ENCODE results near the gene PMFBP1. TPM values are rescaled to one million over a fixed set of nuclear protein-coding genes. Genes with fewer than 3 reads are reported as not detected.

PMFBP1 gene
- total RNA-seq, 1 donor from 2014 or later, result not detected

GRCh38 chr16:72197545-72197944 is 25.6 kb upstream of the PMFBP1 start:
- intact Hi-C loops (cut with DNase I), result no loop called here
- H3K9me3 ChIP-seq, result no peaks in the 10 kb centered on the region
- no peak overlapping the region for H3K4me3 ChIP-seq
- H3K36me3 ChIP-seq, result no peaks in the 10 kb centered on the region
- H3K27ac ChIP-seq, result no peak overlapping the region
- no peak for TF ChIP-seq CTCF (IDR thresholded peaks at IDR 0.05)
- H3K27me3 ChIP-seq, result no peaks in the 10 kb centered on the region
- no peak for DNase-seq (ENCODE audit: low spot score in 2 of 2)
- no peaks in the 10 kb centered on the region for H3K4me1 ChIP-seq

- intact Hi-C loops (cut with DNase I), result no loop called here
These were observed 23.7 kb upstream of the PMFBP1 start for GRCh38 chr16:72195609-72196008.

GRCh38 chr16:72191551-72191950 is 19.6 kb upstream of the PMFBP1 start:
- H3K36me3 ChIP-seq, result no peaks in the 10 kb centered on the region
- no peak for TF ChIP-seq CTCF (IDR thresholded peaks at IDR 0.05)
- no peak overlapping the region for H3K4me3 ChIP-seq
- no peak for DNase-seq (ENCODE audit: low spot score in 2 of 2)
- intact Hi-C loops (cut with DNase I), result no loop called here
- H3K9me3 ChIP-seq, result no peaks in the 10 kb centered on the region
- no peaks in the 10 kb centered on the region for H3K27me3 ChIP-seq
- no peaks in the 10 kb centered on the region for H3K4me1 ChIP-seq
- H3K27ac ChIP-seq, result no peak overlapping the region

More at GRCh38 chr16:72195609-72196008, 23.7 kb upstream of the PMFBP1 start:
- H3K4me1 ChIP-seq, result no peaks in the 10 kb centered on the region
- no peak for TF ChIP-seq CTCF (IDR thresholded peaks at IDR 0.05)
- H3K27ac ChIP-seq, result no peak overlapping the region
- H3K36me3 ChIP-seq, result no peaks in the 10 kb centered on the region
- no peaks in the 10 kb centered on the region for H3K27me3 ChIP-seq
- H3K4me3 ChIP-seq, result no peak overlapping the region
- H3K9me3 ChIP-seq, result no peaks in the 10 kb centered on the region
- no peak for DNase-seq (ENCODE audit: low spot score in 2 of 2)

GRCh38 chr16:72189865-72190371 is 18.0 kb upstream of the PMFBP1 start:
- no peaks in the 10 kb centered on the region for H3K27me3 ChIP-seq
- H3K9me3 ChIP-seq, result no peaks in the 10 kb centered on the region
- H3K27ac ChIP-seq, result peak overlapping the region in 1 of 2 donors; percentile 61
- no peaks in the 10 kb centered on the region for H3K36me3 ChIP-seq
- no peak for DNase-seq (ENCODE audit: low spot score in 2 of 2)
- no peak overlapping the region for H3K4me3 ChIP-seq
- intact Hi-C loops (cut with DNase I), result no loop called here
- TF ChIP-seq CTCF (IDR thresholded peaks at IDR 0.05), result no peak
- no peaks in the 10 kb centered on the region for H3K4me1 ChIP-seq

- TF ChIP-seq CTCF (IDR thresholded peaks at IDR 0.05), result no peak
- no peaks in the 10 kb centered on the region for H3K27me3 ChIP-seq
- no peak overlapping the region for H3K27ac ChIP-seq
- H3K4me3 ChIP-seq, result no peak overlapping the region
- intact Hi-C loops (cut with DNase I), result no loop called here
- no peaks in the 10 kb centered on the region for H3K9me3 ChIP-seq
- H3K36me3 ChIP-seq, result no peaks in the 10 kb centered on the region
- no peak for DNase-seq (ENCODE audit: low spot score in 2 of 2)
- no peaks in the 10 kb centered on the region for H3K4me1 ChIP-seq
These were observed 16.6 kb upstream of the PMFBP1 start for GRCh38 chr16:72188541-72188940.

GRCh38 chr16:72187551-72187950 is 15.6 kb upstream of the PMFBP1 start:
- Histone ChIP-seq H3K27me3 (no peaks in the 10 kb centered on the region), H3K4me3 (no peak overlapping the region), H3K36me3 (no peaks in the 10 kb centered on the region), H3K9me3 (no peaks in the 10 kb centered on the region), H3K4me1 (no peaks in the 10 kb centered on the region), H3K27ac (no peak overlapping the region)
- no peak for TF ChIP-seq CTCF (IDR thresholded peaks at IDR 0.05)
- no peak for DNase-seq (ENCODE audit: low spot score in 2 of 2)
- intact Hi-C loops (cut with DNase I), result no loop called here

Measured in ascending aorta (tissue), 2 donors.